ENCODE data around the gene POU2F1.

The POU2F1 gene

GRCh38 chr1:167425482-167425881 is 204.8 kb downstream of the POU2F1 start:
- Histone ChIP-seq H3K9ac (ENCODE audit: low read depth in 1 of 2, low read length in 2 of 2) (no peak overlapping the region), H3K27me3 (ENCODE audit: control insufficient read depth in 1 of 2, insufficient read depth in 2 of 2, low read length in 2 of 2) (no peaks in the 10 kb centered on the region), H3K9me3 (ENCODE audit: control insufficient read depth in 1 of 2, low read length in 2 of 2) (no peaks in the 10 kb centered on the region), H3K36me3 (ENCODE audit: control insufficient read depth in 1 of 2, insufficient read depth in 2 of 2, low read length in 2 of 2) (no peaks in the 10 kb centered on the region), H3K4me1 (ENCODE audit: control insufficient read depth in 1 of 2, insufficient read depth in 2 of 2, low read length in 2 of 2) (peaks cover 0 to 4% of the 10 kb centered on the region in 2 donors), H3K27ac (ENCODE audit: low read depth, low read length) (no peak overlapping the region), H3K4me3 (ENCODE audit: low read depth in 1 of 2, low read length in 2 of 2) (no peak overlapping the region)

GRCh38 chr1:167426716-167427115 is 206.0 kb downstream of the POU2F1 start:
- no peaks in the 10 kb centered on the region for H3K9me3 ChIP-seq (ENCODE audit: control insufficient read depth in 1 of 2, low read length in 2 of 2)
- H3K27me3 ChIP-seq (ENCODE audit: control insufficient read depth in 1 of 2, insufficient read depth in 2 of 2, low read length in 2 of 2): no peaks in the 10 kb centered on the region
- no peaks in the 10 kb centered on the region for H3K36me3 ChIP-seq (ENCODE audit: control insufficient read depth in 1 of 2, insufficient read depth in 2 of 2, low read length in 2 of 2)
- H3K4me3 ChIP-seq (ENCODE audit: low read depth in 1 of 2, low read length in 2 of 2): no peak overlapping the region
- no peak overlapping the region for H3K9ac ChIP-seq (ENCODE audit: low read depth in 1 of 2, low read length in 2 of 2)
- no peak overlapping the region for H3K27ac ChIP-seq (ENCODE audit: low read depth, low read length)
- peaks cover 0 to 4% of the 10 kb centered on the region in 2 donors for H3K4me1 ChIP-seq (ENCODE audit: control insufficient read depth in 1 of 2, insufficient read depth in 2 of 2, low read length in 2 of 2)

GRCh38 chr1:167427848-167428247 is 207.2 kb downstream of the POU2F1 start:
- peaks cover 0 to 4% of the 10 kb centered on the region in 2 donors for H3K4me1 ChIP-seq (ENCODE audit: control insufficient read depth in 1 of 2, insufficient read depth in 2 of 2, low read length in 2 of 2)
- H3K27ac ChIP-seq (ENCODE audit: low read depth, low read length): no peak overlapping the region
- no peak overlapping the region for H3K9ac ChIP-seq (ENCODE audit: low read depth in 1 of 2, low read length in 2 of 2)

GRCh38 chr1:167428395-167428794 is 207.7 kb downstream of the POU2F1 start:
- no peak overlapping the region for H3K4me3 ChIP-seq (ENCODE audit: low read depth in 1 of 2, low read length in 2 of 2)
- H3K4me1 ChIP-seq (ENCODE audit: control insufficient read depth in 1 of 2, insufficient read depth in 2 of 2, low read length in 2 of 2): peaks cover 0 to 4% of the 10 kb centered on the region in 2 donors
- H3K27me3 ChIP-seq (ENCODE audit: control insufficient read depth in 1 of 2, insufficient read depth in 2 of 2, low read length in 2 of 2): no peaks in the 10 kb centered on the region
- no peaks in the 10 kb centered on the region for H3K9me3 ChIP-seq (ENCODE audit: control insufficient read depth in 1 of 2, low read length in 2 of 2)
- H3K9ac ChIP-seq (ENCODE audit: low read depth in 1 of 2, low read length in 2 of 2): no peak overlapping the region
- no peaks in the 10 kb centered on the region for H3K36me3 ChIP-seq (ENCODE audit: control insufficient read depth in 1 of 2, insufficient read depth in 2 of 2, low read length in 2 of 2)
- no peak overlapping the region for H3K27ac ChIP-seq (ENCODE audit: low read depth, low read length)

More at GRCh38 chr1:167427848-167428247, 207.2 kb downstream of the POU2F1 start:
- no peaks in the 10 kb centered on the region for H3K36me3 ChIP-seq (ENCODE audit: control insufficient read depth in 1 of 2, insufficient read depth in 2 of 2, low read length in 2 of 2)
- H3K9me3 ChIP-seq (ENCODE audit: control insufficient read depth in 1 of 2, low read length in 2 of 2): no peaks in the 10 kb centered on the region
- no peak overlapping the region for H3K4me3 ChIP-seq (ENCODE audit: low read depth in 1 of 2, low read length in 2 of 2)
- H3K27me3 ChIP-seq (ENCODE audit: control insufficient read depth in 1 of 2, insufficient read depth in 2 of 2, low read length in 2 of 2): no peaks in the 10 kb centered on the region

GRCh38 chr1:167429612-167430011 is 208.9 kb downstream of the POU2F1 start:
- Histone ChIP-seq H3K4me3 (ENCODE audit: low read depth in 1 of 2, low read length in 2 of 2) (no peak overlapping the region), H3K27ac (ENCODE audit: low read depth, low read length) (no peak overlapping the region), H3K4me1 (ENCODE audit: control insufficient read depth in 1 of 2, insufficient read depth in 2 of 2, low read length in 2 of 2) (no peaks in the 10 kb centered on the region), H3K36me3 (ENCODE audit: control insufficient read depth in 1 of 2, insufficient read depth in 2 of 2, low read length in 2 of 2) (no peaks in the 10 kb centered on the region), H3K9me3 (ENCODE audit: control insufficient read depth in 1 of 2, low read length in 2 of 2) (no peaks in the 10 kb centered on the region), H3K27me3 (ENCODE audit: control insufficient read depth in 1 of 2, insufficient read depth in 2 of 2, low read length in 2 of 2) (no peaks in the 10 kb centered on the region), H3K9ac (ENCODE audit: low read depth in 1 of 2, low read length in 2 of 2) (no peak overlapping the region)

GRCh38 chr1:167430134-167430848 is 209.6 kb downstream of the POU2F1 start:
- Histone ChIP-seq H3K9ac (ENCODE audit: low read depth in 1 of 2, low read length in 2 of 2) (no peak overlapping the region), H3K27me3 (ENCODE audit: control insufficient read depth in 1 of 2, insufficient read depth in 2 of 2, low read length in 2 of 2) (no peaks in the 10 kb centered on the region), H3K4me3 (ENCODE audit: low read depth in 1 of 2, low read length in 2 of 2) (no peak overlapping the region), H3K36me3 (ENCODE audit: control insufficient read depth in 1 of 2, insufficient read depth in 2 of 2, low read length in 2 of 2) (no peaks in the 10 kb centered on the region), H3K27ac (ENCODE audit: low read depth, low read length) (no peak overlapping the region), H3K4me1 (ENCODE audit: control insufficient read depth in 1 of 2, insufficient read depth in 2 of 2, low read length in 2 of 2) (no peaks in the 10 kb centered on the region), H3K9me3 (ENCODE audit: control insufficient read depth in 1 of 2, low read length in 2 of 2) (no peaks in the 10 kb centered on the region)

GRCh38 chr1:167430849-167431242 is 210.2 kb downstream of the POU2F1 start:
- Histone ChIP-seq H3K36me3 (ENCODE audit: control insufficient read depth in 1 of 2, insufficient read depth in 2 of 2, low read length in 2 of 2) (no peaks in the 10 kb centered on the region), H3K27me3 (ENCODE audit: control insufficient read depth in 1 of 2, insufficient read depth in 2 of 2, low read length in 2 of 2) (no peaks in the 10 kb centered on the region), H3K9me3 (ENCODE audit: control insufficient read depth in 1 of 2, low read length in 2 of 2) (no peaks in the 10 kb centered on the region), H3K27ac (ENCODE audit: low read depth, low read length) (no peak overlapping the region), H3K4me1 (ENCODE audit: control insufficient read depth in 1 of 2, insufficient read depth in 2 of 2, low read length in 2 of 2) (no peaks in the 10 kb centered on the region), H3K9ac (ENCODE audit: low read depth in 1 of 2, low read length in 2 of 2) (no peak overlapping the region), H3K4me3 (ENCODE audit: low read depth in 1 of 2, low read length in 2 of 2) (no peak overlapping the region)

GRCh38 chr1:167431261-167431908 is 210.7 kb downstream of the POU2F1 start:
- Histone ChIP-seq H3K27ac (ENCODE audit: low read depth, low read length) (no peak overlapping the region), H3K9me3 (ENCODE audit: control insufficient read depth in 1 of 2, low read length in 2 of 2) (no peaks in the 10 kb centered on the region), H3K36me3 (ENCODE audit: control insufficient read depth in 1 of 2, insufficient read depth in 2 of 2, low read length in 2 of 2) (no peaks in the 10 kb centered on the region), H3K4me3 (ENCODE audit: low read depth in 1 of 2, low read length in 2 of 2) (no peak overlapping the region), H3K27me3 (ENCODE audit: control insufficient read depth in 1 of 2, insufficient read depth in 2 of 2, low read length in 2 of 2) (no peaks in the 10 kb centered on the region), H3K9ac (ENCODE audit: low read depth in 1 of 2, low read length in 2 of 2) (no peak overlapping the region), H3K4me1 (ENCODE audit: control insufficient read depth in 1 of 2, insufficient read depth in 2 of 2, low read length in 2 of 2) (no peaks in the 10 kb centered on the region)

- H3K27ac ChIP-seq (ENCODE audit: low read depth, low read length): no peak overlapping the region
- H3K9ac ChIP-seq (ENCODE audit: low read depth in 1 of 2, low read length in 2 of 2): no peak overlapping the region
- no peak overlapping the region for H3K4me3 ChIP-seq (ENCODE audit: low read depth in 1 of 2, low read length in 2 of 2)
- H3K9me3 ChIP-seq (ENCODE audit: control insufficient read depth in 1 of 2, low read length in 2 of 2): no peaks in the 10 kb centered on the region
- no peaks in the 10 kb centered on the region for H3K27me3 ChIP-seq (ENCODE audit: control insufficient read depth in 1 of 2, insufficient read depth in 2 of 2, low read length in 2 of 2)
- H3K4me1 ChIP-seq (ENCODE audit: control insufficient read depth in 1 of 2, insufficient read depth in 2 of 2, low read length in 2 of 2): no peaks in the 10 kb centered on the region
- no peaks in the 10 kb centered on the region for H3K36me3 ChIP-seq (ENCODE audit: control insufficient read depth in 1 of 2, insufficient read depth in 2 of 2, low read length in 2 of 2)
Measured at GRCh38 chr1:167431909-167432650, 211.4 kb downstream of the POU2F1 start.

GRCh38 chr1:167432780-167433179 is 212.1 kb downstream of the POU2F1 start:
- H3K27me3 ChIP-seq (ENCODE audit: control insufficient read depth in 1 of 2, insufficient read depth in 2 of 2, low read length in 2 of 2): no peaks in the 10 kb centered on the region
- no peak overlapping the region for H3K9ac ChIP-seq (ENCODE audit: low read depth in 1 of 2, low read length in 2 of 2)
- H3K27ac ChIP-seq (ENCODE audit: low read depth, low read length): no peak overlapping the region
- H3K4me3 ChIP-seq (ENCODE audit: low read depth in 1 of 2, low read length in 2 of 2): no peak overlapping the region
- H3K4me1 ChIP-seq (ENCODE audit: control insufficient read depth in 1 of 2, insufficient read depth in 2 of 2, low read length in 2 of 2): no peaks in the 10 kb centered on the region
- no peaks in the 10 kb centered on the region for H3K36me3 ChIP-seq (ENCODE audit: control insufficient read depth in 1 of 2, insufficient read depth in 2 of 2, low read length in 2 of 2)
- H3K9me3 ChIP-seq (ENCODE audit: control insufficient read depth in 1 of 2, low read length in 2 of 2): no peaks in the 10 kb centered on the region
